Smooth muscle cell of the brain vasculature (primary cell): ENCODE measurements around the gene KLK3.
"Not testable (repeated sequence)": the region's sequence is repeated elsewhere in the genome, so short reads cannot be mapped to it uniquely, and the experiment has no call there.

Source experiments
- DNase-seq: peaks from one replicate; pipeline ENCODE4 v3.0.0-alpha.2; 2012; ENCODE audit warnings: low read depth, low spot score

Gene KLK3

GRCh38 chr19:50861496-50862286 is 7.0 kb downstream of the KLK3 start:
- DNase-seq, result no peak

GRCh38 chr19:50869479-50869878 is 14.8 kb downstream of the KLK3 start:
- no peak for DNase-seq

GRCh38 chr19:50870417-50871089 is 15.8 kb downstream of the KLK3 start:
- no peak for DNase-seq

GRCh38 chr19:50873056-50873455 is 18.3 kb downstream of the KLK3 start, which contains the start of gene KLK2:
TSS of gene KLK2 (plus strand) at chr19:50873439. CDS start at chr19:50873474, 35 bp downstream.
- no peak for DNase-seq

- no peak for DNase-seq
These were observed 19.5 kb downstream of the KLK3 start for GRCh38 chr19:50874211-50874610.

GRCh38 chr19:50875795-50876422 is 21.2 kb downstream of the KLK3 start:
- DNase-seq, result no peak

GRCh38 chr19:50876456-50876855 is 21.7 kb downstream of the KLK3 start:
- DNase-seq, result no peak

- no peak for DNase-seq
These were observed 22.6 kb downstream of the KLK3 start for GRCh38 chr19:50877338-50877737.

GRCh38 chr19:50878851-50879250 is 24.1 kb downstream of the KLK3 start:
- DNase-seq, result no peak

GRCh38 chr19:50880241-50880640 is 25.5 kb downstream of the KLK3 start:
- DNase-seq, result no peak

GRCh38 chr19:50882188-50882587 is 27.5 kb downstream of the KLK3 start:
- DNase-seq, result no peak

- no peak for DNase-seq
These were observed 34.9 kb downstream of the KLK3 start for GRCh38 chr19:50889638-50890037.

- DNase-seq, result no peak
These were observed 35.9 kb downstream of the KLK3 start for GRCh38 chr19:50890422-50891252.

GRCh38 chr19:50891253-50891625 is 36.5 kb downstream of the KLK3 start:
- no peak for DNase-seq

- DNase-seq, result no peak
These were observed 38.5 kb downstream of the KLK3 start for GRCh38 chr19:50893047-50893736.

GRCh38 chr19:50894478-50895356 is 40.0 kb downstream of the KLK3 start:
- no peak for DNase-seq

- not testable (repeated sequence) for DNase-seq
These were observed 41.4 kb downstream of the KLK3 start for GRCh38 chr19:50896089-50896590.

- no peak for DNase-seq
These were observed 42.0 kb downstream of the KLK3 start for GRCh38 chr19:50896591-50897190.

GRCh38 chr19:50897191-50897607 is 42.5 kb downstream of the KLK3 start:
- no peak for DNase-seq
